GM12891 (cell line): Measurements from ENCODE around the gene FSTL4.

Experiments used
- PAX5 ChIP-seq: IDR thresholded peaks from 2 replicates; pipeline ENCODE4 v1.6.1; 2011; ENCODE audit warnings: low read length, moderate library complexity, mild to moderate bottlenecking; ENCODE audit not compliant: insufficient read depth, severe bottlenecking
- POLR2A ChIP-seq: IDR thresholded peaks from 2 replicates; pipeline ENCODE4 v1.6.1; 2011; ENCODE audit warnings: low read depth, low read length, control low read depth
- POLR2AphosphoS5 ChIP-seq: IDR thresholded peaks from 2 replicates; pipeline ENCODE4 v1.6.1; 2011; ENCODE audit warnings: low read depth, low read length, control low read depth
- SPI1 ChIP-seq: IDR thresholded peaks from 2 replicates; pipeline ENCODE4 v1.6.1; 2011; ENCODE audit warnings: low read depth, low read length, control low read depth

DNA sequence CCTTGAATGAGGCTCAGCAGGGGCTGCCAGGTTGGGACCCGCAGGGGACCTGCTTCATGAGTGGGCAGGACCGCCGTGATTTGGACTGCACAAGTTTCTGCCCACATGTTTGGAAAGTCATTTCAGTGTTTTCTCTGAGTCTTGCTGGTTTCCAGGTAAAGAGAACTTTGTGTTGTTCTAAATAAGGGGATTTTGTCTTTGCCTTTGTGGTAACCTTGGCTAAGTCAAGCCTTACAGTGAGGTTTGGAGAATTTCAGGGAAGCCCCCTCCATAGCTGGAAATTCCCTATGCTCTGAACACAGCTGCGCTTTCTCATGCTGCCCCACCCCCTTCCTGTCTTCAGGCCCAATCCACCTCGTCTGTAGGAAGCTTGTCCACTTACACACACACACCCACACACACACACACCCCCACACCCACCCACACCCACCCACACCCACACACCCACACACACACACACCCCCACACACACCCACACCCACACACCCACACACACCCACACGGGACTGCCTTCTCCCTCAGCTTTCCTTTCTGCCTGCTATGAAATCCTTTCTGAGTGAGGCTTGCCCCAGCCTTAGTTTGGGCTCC, 290.4 kb downstream of the FSTL4 start:
- TF ChIP-seq SPI1 (no peak), POLR2A (no peak), POLR2AphosphoS5 (no peak), PAX5 (no peak)
